ENCODE data around the gene ENDOV.

- TF ChIP-seq REST (IDR thresholded peaks at IDR 0.05) (no peak), CTCF (IDR thresholded peaks at IDR 0.05; ENCODE audit: low read depth, low read length, missing input control) (no peak), TAF1 (conservative IDR thresholded peaks at IDR 0.05) (no peak), ZBTB33 (IDR thresholded peaks at IDR 0.05) (no peak), HNF4A (conservative IDR thresholded peaks at IDR 0.05) (no peak), RXRA (IDR thresholded peaks at IDR 0.05) (no peak), HNF4G (IDR thresholded peaks at IDR 0.05) (no peak)
- TF ChIP-seq, protein P1, sequence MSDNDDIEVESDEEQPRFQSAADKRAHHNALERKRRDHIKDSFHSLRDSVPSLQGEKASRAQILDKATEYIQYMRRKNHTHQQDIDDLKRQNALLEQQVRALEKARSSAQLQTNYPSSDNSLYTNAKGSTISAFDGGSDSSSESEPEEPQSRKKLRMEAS (IDR thresholded peaks at IDR 0.05), result no peak
These were observed 49.0 kb upstream of the ENDOV start for GRCh38 chr17:80365983-80366382.

Data from liver (tissue), 3 donors.